ENCODE results near the gene FCGR2B.
"Not testable (repeated sequence)": the region's sequence is repeated elsewhere in the genome, so short reads cannot be mapped to it uniquely, and the experiment has no call there.

Gene FCGR2B

DNA sequence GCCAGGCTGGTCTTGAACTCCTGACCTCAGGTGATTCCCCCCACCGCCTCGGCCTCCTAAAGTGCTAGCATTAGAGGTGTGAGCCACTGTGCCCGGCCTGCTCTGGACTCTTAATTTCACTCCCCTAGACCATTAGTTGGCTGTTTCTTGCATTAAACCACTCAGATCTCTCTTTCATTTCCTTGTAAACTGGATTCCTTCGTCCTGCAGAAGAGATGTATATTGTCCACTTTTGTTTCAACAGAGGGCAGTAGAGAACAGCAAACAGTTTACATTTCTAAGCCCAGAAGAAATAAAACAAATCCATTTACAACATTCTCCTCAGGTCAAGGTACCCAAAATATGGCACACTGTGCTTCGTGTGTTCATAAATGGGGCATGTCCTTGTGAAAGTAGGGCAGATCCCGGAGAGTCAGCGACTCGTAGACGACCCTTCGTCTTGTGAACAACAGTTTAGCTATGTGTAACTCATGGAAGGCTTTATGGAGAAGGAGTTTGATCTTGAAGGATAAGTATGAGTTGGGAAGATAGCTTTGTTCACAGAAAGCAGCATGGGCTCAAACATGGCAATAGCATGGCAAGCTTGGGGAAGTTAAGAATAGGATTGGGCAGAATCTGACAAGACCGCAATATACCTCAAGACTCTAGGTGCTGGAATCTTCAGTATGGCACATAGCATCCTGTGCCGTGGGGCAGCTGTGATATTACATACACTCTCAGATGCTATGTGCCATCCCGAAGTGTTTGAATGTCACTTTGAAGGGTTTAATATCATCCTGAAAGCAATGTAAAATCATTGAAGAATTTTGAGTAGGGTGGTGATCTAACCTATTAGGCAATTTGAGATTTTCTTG is 15.2 kb upstream of the FCGR2B start:
- peak; percentile 35 for DNase-seq

GRCh38 chr1:161653541-161653940 is 9.4 kb upstream of the FCGR2B start:
- not testable (repeated sequence) for DNase-seq

DNA sequence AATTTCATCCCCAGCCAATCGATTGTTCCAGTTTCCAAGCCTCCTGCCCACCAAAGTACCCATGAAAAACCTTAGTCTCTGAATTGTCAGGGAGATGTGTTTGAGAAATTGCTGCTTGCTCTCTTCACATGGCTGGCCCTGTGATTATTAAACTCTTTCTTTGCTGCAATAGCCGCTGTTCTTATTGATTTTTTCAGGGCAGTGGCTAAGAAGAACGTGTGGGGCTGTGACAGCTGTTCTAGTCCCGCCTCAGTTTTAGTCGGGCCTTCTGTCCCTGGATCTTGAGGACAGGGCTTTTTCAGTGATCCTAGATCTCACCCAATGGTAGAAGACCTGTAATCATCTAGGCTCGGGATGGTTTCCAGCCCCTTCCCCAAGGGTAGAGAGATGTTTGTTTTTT is 9.0 kb upstream of the FCGR2B start:
- not testable (repeated sequence) for DNase-seq

DNA sequence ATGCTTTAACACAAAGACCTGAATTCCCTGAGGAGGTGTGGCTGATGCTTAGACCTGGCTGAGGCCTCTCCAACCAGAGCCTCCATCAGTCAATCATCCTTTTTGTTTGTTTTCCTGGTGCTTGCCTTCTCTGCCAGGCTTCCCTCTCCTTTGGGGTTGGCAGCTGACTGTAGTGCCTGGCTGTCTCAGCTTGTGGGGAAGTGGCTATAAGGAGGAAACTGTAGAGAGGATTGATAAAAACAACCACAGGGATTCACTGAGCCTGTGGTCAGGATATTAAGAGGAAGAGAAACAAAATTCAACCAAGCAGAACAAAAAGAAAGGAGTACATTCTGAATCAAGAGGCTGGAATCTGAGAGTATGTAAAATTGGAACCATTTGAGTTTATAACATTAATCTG is 4.4 kb upstream of the FCGR2B start:
- not testable (repeated sequence) for DNase-seq

- not testable (repeated sequence) for DNase-seq
Measured at GRCh38 chr1:161661660-161662311, 1.2 kb upstream of the FCGR2B start.

DNA sequence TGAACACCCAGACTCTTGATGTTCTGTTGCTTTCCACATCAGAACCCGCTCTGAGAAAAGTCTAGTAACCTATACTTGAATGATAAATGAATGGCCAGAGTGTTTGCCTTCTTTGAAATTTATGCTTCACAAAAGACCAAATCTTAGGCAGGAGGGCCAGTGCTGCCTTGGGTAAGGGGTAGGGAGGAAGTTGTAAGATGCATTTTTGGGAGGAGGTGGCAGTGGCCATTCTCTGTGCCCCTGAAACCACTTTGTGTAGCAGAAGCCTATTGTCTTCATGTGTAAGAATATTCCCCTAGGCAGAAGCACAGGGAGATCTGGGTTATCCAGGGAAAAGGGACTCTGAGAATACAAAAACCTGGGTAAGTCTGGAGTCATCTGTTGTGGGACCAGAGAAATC is 626 bp downstream of the FCGR2B start:
- not testable (repeated sequence) for DNase-seq

DNA sequence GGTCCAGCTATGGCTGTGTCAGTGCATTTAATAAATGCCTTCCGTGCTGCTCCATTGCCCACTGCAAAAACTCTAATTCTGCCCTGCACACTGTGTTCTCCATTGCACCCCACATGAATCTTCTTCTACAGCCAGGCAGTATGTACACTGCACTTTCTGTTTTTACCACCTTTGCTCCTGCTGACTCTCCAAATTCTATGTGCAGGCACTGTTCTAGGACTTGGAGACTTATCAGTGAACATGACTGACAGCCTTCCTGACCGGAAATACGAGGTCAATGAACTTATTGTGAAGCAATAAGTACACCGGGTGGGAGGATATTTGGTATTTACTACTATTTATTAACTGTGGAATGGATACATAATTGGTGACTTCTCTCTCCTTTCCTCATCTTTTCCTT is 1.7 kb downstream of the FCGR2B start:
- not testable (repeated sequence) for DNase-seq

GRCh38 chr1:161671045-161672020 is 8.4 kb downstream of the FCGR2B start:
- DNase-seq, result peak; percentile 29

- DNase-seq, result not testable (repeated sequence)
Measured at GRCh38 chr1:161673437-161673836, 10.5 kb downstream of the FCGR2B start.

- DNase-seq, result not testable (repeated sequence)
Measured at GRCh38 chr1:161674447-161674846, 11.5 kb downstream of the FCGR2B start.

- DNase-seq, result not testable (repeated sequence)
Measured at GRCh38 chr1:161674908-161675307, 12.0 kb downstream of the FCGR2B start.

DNA sequence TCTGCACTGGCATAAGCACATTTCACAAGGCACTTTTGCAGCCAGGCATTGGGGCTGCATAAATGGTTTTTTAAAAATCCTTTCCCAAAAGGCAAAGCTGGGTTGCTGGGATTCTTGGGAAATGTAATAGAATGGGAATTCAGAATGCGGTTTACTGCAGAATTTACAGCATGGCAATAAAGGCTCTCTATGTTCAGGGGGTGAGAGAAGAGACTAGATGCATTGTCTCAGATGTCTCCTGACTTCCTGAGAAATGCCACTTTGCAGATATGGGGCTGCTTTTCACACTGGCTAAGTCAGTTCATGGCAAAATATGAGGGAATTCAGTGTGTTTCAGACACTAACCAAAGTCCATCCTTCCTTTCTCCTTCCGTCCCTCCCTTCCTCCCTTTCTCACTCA is 13.5 kb downstream of the FCGR2B start:
- no peak for DNase-seq

GRCh38 chr1:161676958-161677689 is 14.2 kb downstream of the FCGR2B start:
- no peak for DNase-seq

DNA sequence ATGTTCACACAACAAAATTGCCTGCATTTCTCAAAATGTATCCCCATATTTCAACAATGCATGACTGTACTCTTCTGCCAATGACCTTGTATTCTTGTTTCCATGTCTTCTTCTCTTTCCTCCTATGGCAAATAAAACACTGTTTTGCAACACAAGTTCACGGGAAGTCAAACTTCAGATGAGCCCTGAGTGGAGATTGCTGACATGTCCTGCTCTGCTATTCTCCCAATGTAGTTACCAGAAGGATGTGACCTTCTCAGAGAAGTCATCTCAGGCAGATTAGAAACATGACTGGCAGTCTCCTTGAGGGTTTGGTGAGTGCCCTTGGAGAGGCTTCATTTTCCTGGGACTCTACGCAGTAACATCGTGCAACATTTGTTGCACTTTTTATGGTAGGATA is 15.6 kb downstream of the FCGR2B start:
- DNase-seq, result no peak

DNA sequence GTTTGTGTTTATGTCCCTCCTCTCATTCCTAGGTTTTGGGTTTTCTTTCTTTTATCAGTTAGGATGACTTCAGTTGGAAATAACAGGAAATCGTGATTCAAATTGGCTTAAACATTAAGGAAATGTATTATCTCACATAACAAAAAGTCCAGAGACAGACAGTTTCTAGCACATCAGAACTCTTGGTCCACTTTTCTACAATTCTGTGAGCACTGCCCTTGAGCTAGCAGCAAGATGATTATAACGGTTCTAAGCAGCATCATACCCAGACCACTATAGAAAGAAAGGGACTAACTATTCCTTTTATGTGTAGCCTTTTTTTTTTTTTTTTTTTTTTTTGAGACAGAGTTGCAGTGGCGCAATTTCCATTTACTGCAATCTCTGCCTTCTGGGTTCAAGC is 18.9 kb downstream of the FCGR2B start:
- no peak for DNase-seq

- DNase-seq, result no peak
Measured at GRCh38 chr1:161688946-161689345, 26.0 kb downstream of the FCGR2B start.

- DNase-seq, result no peak
Measured at GRCh38 chr1:161691846-161692245, 28.9 kb downstream of the FCGR2B start.

DNA sequence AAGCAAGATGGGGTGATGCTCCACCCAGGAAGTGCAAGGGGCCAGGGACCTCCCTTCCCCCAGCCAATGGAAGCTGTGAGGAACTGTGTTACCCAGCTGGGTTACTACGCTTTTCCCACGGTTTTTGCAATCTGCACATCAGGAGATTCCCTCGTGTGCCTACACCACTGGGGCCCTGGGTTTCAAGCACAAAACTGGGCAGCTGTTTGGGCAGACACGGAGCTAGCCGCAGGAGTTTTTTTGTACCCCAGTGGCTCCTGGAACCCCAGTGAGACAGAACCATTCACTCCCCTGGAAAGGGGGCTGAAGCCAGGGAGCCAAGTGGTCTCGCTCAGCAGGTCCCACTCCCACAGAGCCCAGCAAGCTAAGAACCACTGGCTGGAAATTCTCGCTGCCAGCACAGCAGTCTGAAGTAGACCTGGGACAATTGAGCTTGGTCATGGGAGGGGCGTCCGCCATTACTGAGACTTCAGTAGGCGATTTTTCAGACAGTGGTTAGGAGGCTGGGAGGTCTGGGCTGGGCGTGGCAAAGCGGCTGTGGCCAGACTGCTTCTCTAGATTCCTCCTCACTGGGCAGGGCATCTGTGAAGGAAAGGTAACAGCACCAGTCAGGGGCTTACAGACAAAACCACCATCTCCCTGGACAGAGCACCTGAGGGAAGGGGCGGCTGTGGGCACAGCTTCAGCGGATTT is 30.2 kb downstream of the FCGR2B start:
- DNase-seq, result not testable (repeated sequence)

GRCh38 chr1:161698302-161698701 is 35.4 kb downstream of the FCGR2B start:
- not testable (repeated sequence) for DNase-seq

DNA sequence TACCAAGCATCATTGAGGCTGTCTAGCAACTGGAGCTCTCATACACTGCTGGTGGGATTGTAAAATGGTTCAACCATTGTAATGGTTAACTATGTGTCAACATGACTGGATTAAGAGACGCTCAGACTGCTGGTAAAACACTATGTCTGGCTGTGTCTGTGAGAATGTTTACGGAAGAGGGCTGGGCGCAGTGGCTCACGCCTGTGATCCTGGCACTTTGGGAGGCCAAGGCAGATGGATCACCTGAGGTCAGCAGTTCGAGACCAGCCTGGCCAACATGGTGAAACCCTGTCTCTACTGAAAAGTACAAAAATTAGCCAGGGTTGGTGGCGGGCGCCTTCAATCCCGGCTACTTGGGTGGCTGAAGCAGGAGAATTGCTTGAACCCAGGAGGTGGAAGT is 39.3 kb downstream of the FCGR2B start:
- no peak for DNase-seq

DNA sequence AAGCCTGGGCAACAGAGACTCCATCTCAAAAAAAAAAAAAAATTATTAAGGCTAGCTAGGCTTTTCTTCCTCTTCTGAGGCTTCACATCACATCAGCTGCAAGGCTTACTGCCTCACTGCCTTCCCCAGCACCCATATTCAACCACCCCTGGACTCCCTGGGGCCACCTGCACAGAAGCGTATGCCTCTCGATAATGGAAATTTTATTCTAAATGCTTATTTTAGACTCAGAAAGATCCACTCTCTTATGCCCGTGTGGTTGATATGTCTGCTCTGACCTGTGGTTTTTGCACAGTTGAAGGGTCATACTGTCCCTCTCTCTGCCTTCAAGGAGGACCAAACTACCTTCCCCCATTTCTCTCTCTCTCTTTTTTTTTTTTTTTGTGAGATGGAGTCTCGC is 42.6 kb downstream of the FCGR2B start:
- no peak for DNase-seq

DNA sequence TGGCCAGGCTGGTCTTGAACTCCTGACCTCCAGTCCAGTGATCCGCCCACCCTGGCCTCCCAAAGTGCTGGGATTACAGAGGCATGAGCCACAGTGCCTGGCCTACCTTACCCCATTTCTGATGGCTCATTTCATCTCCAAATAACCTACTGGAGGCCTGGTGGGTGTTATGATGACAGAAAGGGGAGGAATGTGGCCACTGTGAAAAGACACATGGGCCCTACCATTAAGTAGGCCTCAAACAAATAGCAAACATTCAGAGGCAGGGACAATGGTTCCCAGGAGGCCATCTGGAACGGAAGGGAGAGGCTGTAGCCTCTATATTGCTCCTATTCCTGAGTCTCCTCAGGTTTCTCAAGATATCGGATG is 43.2 kb downstream of the FCGR2B start:
- DNase-seq, result no peak

Data from activated CD4-positive, alpha-beta T cell treated with anti-CD3 and anti-CD28 coated beads, Interleukin-2, amount 50 U/mL, for 16 hours (primary cell).